Activated CD8-positive, alpha-beta memory T cell treated with anti-CD3 and anti-CD28 coated beads, Interleukin-2, amount 50 U/mL, for 1 hour (primary cell): ENCODE data around the gene IPP.
"Not testable (repeated sequence)": the region's sequence is repeated elsewhere in the genome, so short reads cannot be mapped to it uniquely, and the experiment has no call there.

Experiments used
- DNase-seq: peaks from one replicate; pipeline ENCODE4 v3.0.0-alpha.2; 2020; ENCODE audit errors: extremely low read depth

The IPP gene

GRCh38 chr1:45684402-45684801, 66.1 kb downstream of the IPP start:
- DNase-seq = no peak

DNA sequence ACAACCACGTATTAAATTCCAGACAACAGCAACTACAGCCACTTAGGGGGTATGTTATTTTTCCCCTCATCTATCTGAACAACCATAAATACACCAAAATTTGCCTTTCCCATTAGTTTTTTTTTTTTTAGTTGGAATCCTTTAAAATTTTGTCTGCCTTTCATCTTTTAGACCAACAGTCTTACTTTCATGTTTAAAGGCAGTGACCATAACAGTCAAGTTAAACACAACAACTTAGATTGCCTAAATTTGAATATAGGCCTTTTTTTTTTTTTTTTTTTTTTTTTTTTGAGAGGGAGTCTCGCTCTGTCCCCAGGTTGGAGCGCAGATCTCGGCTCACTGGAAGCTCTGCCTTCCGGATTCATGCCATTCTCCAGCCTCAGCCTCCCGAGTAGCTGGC, 67.5 kb downstream of the IPP start:
- no peak for DNase-seq

DNA sequence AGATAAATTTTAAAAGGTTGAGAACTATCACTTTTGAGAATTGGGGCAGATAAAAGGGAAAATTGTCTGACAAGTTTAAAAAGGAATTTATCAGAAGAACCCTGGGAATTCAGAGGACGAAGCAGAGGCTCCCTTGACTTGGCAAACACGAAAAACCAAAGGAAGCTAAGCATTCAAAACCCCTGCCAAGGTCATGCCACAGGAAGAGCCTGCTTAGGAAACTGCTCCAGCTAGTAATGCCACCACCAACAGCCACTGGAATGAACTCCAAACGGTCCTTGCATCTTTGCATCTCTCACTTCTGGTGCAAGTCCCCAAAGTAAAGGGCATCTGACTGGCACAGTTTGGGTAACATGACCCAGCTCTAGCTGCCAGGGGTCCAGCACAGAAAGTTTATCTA, 71.3 kb downstream of the IPP start:
- DNase-seq = no peak

GRCh38 chr1:45678489-45678888, 72.0 kb downstream of the IPP start:
- no peak for DNase-seq

DNA sequence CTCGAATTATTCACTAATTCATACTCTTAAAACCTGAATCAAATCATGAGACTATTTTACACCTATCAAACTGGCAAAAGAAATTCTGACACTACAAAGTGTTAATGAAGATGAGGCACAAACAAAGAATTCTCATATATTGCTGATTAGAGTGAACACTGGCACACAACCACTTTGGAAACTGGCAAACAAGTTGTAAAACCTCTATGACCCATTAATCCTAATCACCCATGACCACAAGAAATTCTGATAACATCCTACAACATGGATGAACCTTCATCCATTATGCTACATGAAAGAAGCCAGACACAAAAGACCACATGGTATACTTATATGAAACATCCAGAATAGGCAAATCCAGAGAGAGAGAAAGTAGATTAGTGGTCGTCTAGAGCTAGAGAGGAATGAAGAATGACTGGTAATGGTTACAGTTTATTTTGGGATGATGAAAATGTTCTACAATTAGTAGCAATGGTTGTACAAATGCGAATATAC, 72.7 kb downstream of the IPP start:
- DNase-seq = no peak

GRCh38 chr1:45676553-45676952, 73.9 kb downstream of the IPP start:
- not testable (repeated sequence) for DNase-seq

DNA sequence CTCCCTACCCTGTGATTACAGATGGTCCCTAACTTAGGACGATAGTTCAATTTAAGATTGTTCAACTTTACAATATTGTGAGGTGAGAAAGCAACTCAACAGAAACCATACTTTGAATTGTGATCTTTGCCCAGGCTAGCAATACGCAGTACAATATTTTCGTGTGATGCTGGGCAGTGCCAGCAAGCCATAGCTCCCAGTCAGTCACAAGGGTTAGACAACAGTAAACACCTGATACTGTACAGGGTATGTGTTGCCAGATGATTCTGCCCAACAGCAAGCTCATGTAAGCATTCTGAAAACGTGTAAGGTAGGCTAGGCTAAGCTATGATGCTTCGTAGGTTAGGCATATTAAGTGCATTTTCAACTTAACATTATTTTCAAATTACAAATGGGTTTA, 76.0 kb downstream of the IPP start:
- DNase-seq = no peak

DNA sequence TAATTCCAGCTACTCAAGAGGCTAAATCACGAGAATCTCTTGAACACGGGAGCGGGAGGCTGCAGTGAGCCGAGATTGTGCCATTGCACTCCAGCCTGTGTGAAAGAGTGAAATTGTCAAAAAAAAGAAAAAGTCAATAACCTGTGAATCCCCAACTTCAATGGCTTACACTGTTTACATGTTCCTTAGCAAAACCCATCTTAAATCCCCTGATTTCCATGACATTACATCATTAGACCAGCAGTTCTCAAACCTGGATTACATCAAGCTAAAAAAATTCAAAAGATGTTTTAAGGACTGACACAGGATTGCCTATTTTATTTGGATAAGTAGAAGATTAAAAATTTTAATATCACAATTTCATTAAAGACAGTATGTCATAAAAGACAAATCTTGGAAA, 76.5 kb downstream of the IPP start:
- no peak for DNase-seq

- DNase-seq = no peak
These were observed 80.4 kb downstream of the IPP start for GRCh38 chr1:45669859-45670655.

DNA sequence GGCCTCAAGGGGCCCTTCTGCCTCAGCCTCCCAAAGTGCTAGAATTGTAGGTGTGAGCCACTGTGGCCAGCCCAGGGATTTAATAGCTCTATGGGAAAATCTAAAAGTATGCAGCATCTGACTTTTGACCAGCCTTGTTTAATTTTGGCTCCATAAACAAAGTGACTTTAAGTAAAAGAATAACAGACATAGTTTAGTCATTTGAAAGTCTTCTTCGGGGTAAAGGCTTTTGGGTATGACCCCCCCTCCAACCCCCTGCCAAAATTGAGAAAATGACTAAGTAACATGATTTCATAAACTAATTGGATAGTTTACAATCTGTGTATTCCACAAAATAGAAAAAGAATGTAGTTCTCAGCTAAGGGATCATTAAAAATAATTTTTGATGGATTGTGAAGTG, 81.1 kb downstream of the IPP start:
- DNase-seq = no peak

GRCh38 chr1:45668526-45668925, 81.9 kb downstream of the IPP start:
- DNase-seq = no peak

GRCh38 chr1:45667321-45668111, 82.9 kb downstream of the IPP start:
- DNase-seq = no peak

DNA sequence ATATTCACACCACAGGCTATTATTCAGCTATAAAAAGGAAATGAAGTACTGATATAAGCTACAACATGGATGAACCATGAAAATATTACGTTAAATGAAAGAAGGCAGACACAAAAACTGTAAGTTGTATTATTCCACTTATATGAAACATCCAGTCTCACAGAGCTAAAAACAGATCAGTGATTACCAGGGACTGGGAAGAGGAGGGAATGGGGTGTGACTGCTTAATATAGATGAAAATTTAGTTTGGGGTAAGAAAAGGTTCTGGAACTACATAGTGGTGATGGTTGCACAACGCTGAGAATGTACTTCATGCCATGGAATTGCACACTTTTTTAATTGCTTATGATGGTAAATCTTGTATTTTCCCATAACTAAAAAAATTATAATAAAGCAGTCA, 83.6 kb downstream of the IPP start:
- DNase-seq = no peak

DNA sequence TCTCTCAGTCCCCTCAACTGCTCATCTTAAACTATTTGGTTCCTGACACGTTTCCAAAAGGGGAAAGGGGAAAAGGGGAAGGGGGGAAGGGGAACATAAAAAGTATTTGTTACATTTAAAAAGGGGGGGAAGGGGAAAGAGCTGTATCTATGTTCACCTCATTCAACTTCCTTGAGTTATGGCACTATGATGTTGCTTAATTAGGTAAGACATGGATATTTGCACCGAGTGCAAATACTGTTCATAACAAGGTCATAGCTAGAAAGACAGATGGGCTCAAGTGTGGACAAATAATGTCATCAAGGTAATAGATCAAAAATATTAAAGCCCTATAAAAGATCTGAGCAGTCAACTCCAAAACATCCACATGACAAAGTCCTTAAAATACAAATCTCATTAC, 90.1 kb downstream of the IPP start:
- no peak for DNase-seq

- DNase-seq = no peak
These were observed 91.2 kb downstream of the IPP start for GRCh38 chr1:45659222-45659621.

- no peak for DNase-seq
These were observed 92.3 kb downstream of the IPP start for GRCh38 chr1:45658171-45658570.

- no peak for DNase-seq
These were observed 93.8 kb downstream of the IPP start for GRCh38 chr1:45656573-45657226.

GRCh38 chr1:45654540-45655280, 95.7 kb downstream of the IPP start:
- no peak for DNase-seq
